IPS-NIHi7 (cell line): ENCODE data around the gene BMP8B.

Experiments used
- DNase-seq: peaks from one replicate; pipeline ENCODE4 v3.0.0; 2012; ENCODE audit warnings: mixed read lengths; ENCODE audit errors: extremely low spot score

BMP8B gene

GRCh38 chr1:39759436-39759726 is 29.3 kb downstream of the BMP8B start:
- no peak for DNase-seq

- DNase-seq = no peak
These were observed 29.9 kb downstream of the BMP8B start for GRCh38 chr1:39758556-39759435.

GRCh38 chr1:39757501-39757900 is 31.2 kb downstream of the BMP8B start:
- no peak for DNase-seq

GRCh38 chr1:39755965-39756659 is 32.6 kb downstream of the BMP8B start:
- DNase-seq = no peak

- DNase-seq = no peak
These were observed 33.7 kb downstream of the BMP8B start for GRCh38 chr1:39754906-39755504.

GRCh38 chr1:39754026-39754570 is 34.6 kb downstream of the BMP8B start:
- DNase-seq = no peak

- no peak for DNase-seq
These were observed 35.3 kb downstream of the BMP8B start for GRCh38 chr1:39753132-39754025.

GRCh38 chr1:39752703-39753102 is 36.0 kb downstream of the BMP8B start:
- DNase-seq = no peak

- DNase-seq = no peak
These were observed 37.1 kb downstream of the BMP8B start for GRCh38 chr1:39751595-39751994.

- no peak for DNase-seq
These were observed 43.5 kb downstream of the BMP8B start for GRCh38 chr1:39745016-39745670.

- peak; percentile 95 for DNase-seq
These were observed 49.9 kb downstream of the BMP8B start, which contains the start of gene PPIE for GRCh38 chr1:39738622-39739366. Gene PPIE (plus strand): TSS chr1:39738882. CDS start chr1:39738901, 19 bp downstream.

GRCh38 chr1:39737546-39738169 is 51.0 kb downstream of the BMP8B start:
- no peak for DNase-seq

GRCh38 chr1:39735731-39736130 is 52.9 kb downstream of the BMP8B start:
- DNase-seq = no peak

- no peak for DNase-seq
These were observed 55.5 kb downstream of the BMP8B start for GRCh38 chr1:39733161-39733560.

GRCh38 chr1:39732730-39733129 is 55.9 kb downstream of the BMP8B start:
- no peak for DNase-seq

- DNase-seq = no peak
These were observed 58.8 kb downstream of the BMP8B start for GRCh38 chr1:39729842-39730241.

- DNase-seq = no peak
These were observed 59.6 kb downstream of the BMP8B start for GRCh38 chr1:39729030-39729429.

- DNase-seq = no peak
These were observed 60.7 kb downstream of the BMP8B start for GRCh38 chr1:39727932-39728317.

GRCh38 chr1:39727221-39727931 is 61.3 kb downstream of the BMP8B start:
- no peak for DNase-seq
